Measurements from ENCODE around the gene RCOR1.

RCOR1 gene

DNA sequence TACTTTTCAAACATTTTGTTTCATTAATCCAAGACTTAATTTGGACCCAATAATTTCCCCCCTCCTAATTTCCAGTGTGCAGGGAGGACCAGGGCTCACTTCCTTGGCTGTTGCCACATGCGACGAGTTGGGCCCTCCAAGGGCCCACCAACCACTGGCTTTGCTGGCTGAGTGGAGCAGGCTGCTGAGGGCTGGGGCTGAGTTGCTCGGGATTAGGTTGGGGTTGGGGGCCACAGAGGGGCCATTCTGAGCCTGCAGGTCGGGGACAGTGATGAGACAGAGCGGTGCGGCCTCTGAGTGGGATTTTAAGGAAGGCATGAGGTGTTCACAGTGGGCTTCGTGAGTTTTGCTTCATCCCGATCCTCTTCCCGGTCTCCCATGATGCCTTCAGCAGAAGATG, 178.7 kb downstream of the RCOR1 start:
- TF ChIP-seq, protein P1, sequence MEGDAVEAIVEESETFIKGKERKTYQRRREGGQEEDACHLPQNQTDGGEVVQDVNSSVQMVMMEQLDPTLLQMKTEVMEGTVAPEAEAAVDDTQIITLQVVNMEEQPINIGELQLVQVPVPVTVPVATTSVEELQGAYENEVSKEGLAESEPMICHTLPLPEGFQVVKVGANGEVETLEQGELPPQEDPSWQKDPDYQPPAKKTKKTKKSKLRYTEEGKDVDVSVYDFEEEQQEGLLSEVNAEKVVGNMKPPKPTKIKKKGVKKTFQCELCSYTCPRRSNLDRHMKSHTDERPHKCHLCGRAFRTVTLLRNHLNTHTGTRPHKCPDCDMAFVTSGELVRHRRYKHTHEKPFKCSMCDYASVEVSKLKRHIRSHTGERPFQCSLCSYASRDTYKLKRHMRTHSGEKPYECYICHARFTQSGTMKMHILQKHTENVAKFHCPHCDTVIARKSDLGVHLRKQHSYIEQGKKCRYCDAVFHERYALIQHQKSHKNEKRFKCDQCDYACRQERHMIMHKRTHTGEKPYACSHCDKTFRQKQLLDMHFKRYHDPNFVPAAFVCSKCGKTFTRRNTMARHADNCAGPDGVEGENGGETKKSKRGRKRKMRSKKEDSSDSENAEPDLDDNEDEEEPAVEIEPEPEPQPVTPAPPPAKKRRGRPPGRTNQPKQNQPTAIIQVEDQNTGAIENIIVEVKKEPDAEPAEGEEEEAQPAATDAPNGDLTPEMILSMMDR (IDR thresholded peaks at IDR 0.05; ENCODE audit: insufficient read depth, missing control alignments): no peak
- DNase-seq (ENCODE audit: insufficient read length, low spot score): no peak
- no peak for FAIRE-seq

DNA sequence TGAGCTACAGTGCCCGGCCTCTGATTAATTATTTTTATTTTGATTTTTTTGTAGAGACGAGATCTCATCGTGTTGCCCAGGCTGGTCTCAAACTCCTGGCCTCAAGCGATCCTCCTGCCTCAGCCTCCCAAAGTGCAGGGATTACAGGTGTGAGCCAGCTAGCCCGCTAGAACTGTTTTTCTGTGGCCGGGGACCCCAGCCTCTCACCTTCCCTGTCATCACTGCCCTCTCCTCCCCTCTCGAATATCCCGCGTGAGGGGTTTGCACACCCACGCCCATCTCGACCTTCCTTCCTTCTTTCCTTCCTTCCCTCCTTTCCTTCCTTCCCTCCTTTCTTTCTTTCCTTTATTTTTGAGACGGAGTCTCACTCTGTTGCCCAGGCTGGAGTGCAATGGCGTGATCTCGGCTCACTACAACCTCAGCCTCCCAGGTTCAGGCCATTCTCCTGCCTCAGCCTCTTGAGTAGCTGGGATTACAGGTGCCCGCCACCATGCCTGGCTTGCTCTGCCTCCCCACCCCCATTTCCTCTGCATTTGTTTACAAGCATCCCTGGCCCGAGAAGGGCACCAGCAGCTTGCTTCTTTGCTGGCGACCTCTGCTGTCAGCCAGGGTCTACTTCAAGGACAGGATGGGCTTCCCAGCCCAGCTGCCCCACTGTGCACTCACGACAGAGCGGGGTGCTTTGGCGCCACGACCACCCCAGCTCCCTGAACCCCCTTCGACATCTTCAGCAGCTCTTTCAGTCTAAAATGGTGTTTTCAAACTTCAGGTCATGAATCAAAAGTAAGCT, 180.5 kb downstream of the RCOR1 start:
- DNase-seq (ENCODE audit: insufficient read length, low spot score) (no peak), FAIRE-seq (no peak)
- TF ChIP-seq, protein P1 (IDR thresholded peaks at IDR 0.05; ENCODE audit: insufficient read depth, missing control alignments): peak; percentile 37

DNA sequence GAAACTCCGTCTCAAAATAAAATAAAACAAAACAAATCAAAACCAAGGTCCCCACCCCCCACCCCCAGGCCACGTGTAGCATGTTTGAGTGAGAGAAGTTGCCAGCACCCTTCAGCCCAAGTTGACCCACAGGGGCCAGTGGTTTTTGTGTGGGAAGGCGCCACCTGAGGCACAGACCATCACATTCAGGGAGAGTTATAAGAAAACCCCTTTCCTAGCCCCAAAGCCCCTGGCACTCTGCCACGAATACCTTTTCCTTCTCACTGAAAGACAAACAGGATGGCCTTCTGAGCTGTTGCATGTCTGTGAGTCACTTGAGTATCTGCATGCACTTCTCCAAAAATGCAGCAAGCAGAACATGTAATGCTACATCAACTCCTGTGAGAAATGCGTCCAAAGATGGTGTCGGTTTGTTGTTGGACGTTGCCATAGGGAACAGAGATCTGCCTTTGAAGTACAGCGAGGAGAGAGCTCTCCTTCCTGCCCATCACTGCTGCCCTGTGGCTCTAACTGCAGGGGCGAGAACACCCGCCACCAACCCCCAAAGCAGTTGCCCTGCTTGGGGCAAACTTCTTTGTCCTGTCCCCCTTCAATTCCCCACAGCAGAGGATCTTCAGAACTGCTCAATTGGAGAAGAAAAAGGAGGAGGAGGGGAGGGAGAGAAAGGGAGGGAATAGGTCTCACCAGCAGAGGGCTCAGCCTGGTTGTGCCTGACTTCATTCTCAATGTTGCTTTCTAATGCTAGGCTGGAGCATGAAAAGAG, 182.1 kb downstream of the RCOR1 start:
- DNase-seq (ENCODE audit: insufficient read length, low spot score) (peak; percentile 76), FAIRE-seq (no peak)

DNA sequence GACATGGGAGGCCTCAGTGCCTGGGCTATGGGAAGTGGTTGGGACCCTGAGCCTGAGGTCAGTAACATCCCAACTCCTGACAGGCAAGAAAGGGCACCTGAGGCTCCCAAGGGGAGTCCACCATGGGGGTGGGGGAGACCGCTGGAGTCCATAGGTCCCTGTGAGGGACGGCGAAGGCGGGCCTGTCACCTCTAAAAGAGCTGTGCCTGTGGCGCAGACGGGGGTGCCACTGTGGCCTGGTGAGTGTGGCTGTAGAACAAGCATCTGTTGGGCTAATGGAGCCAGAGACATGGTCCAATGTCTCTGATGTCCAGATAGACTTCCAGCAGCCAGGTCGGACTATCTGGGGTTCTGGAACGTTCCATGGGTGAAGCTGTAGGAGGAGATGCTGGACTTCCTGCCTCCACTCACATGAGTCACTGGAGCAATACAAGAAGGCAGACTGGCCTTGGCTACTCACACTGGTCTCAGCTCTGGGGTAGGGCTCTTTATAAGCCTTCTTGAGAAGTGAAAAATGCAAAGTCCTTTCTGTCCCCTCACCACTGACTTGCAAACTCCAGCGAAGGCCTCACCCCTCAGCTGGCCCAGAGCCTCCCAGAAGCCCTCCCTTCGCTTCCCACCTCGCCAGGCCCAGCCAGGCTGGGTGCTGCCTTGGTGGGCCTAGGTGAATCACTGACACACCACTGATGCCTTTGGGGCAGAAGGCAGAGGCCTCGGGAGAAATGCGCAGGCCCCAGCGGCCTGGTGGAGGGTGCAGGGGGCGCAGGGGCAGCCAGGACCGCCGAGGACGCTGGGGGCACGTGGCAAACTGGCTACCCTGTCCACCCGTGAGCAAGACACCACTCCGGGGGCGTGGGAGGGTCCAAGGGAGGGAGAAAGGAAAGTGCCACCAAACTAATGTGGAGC, 183.7 kb downstream of the RCOR1 start:
- FAIRE-seq (no peak), DNase-seq (ENCODE audit: insufficient read length, low spot score) (no peak)
- TF ChIP-seq, protein P1 (IDR thresholded peaks at IDR 0.05; ENCODE audit: insufficient read depth, missing control alignments): no peak

More for the DNA sequence above, 182.1 kb downstream of the RCOR1 start:
- TF ChIP-seq, protein P1 (IDR thresholded peaks at IDR 0.05; ENCODE audit: insufficient read depth, missing control alignments): peak; percentile 64

DNA sequence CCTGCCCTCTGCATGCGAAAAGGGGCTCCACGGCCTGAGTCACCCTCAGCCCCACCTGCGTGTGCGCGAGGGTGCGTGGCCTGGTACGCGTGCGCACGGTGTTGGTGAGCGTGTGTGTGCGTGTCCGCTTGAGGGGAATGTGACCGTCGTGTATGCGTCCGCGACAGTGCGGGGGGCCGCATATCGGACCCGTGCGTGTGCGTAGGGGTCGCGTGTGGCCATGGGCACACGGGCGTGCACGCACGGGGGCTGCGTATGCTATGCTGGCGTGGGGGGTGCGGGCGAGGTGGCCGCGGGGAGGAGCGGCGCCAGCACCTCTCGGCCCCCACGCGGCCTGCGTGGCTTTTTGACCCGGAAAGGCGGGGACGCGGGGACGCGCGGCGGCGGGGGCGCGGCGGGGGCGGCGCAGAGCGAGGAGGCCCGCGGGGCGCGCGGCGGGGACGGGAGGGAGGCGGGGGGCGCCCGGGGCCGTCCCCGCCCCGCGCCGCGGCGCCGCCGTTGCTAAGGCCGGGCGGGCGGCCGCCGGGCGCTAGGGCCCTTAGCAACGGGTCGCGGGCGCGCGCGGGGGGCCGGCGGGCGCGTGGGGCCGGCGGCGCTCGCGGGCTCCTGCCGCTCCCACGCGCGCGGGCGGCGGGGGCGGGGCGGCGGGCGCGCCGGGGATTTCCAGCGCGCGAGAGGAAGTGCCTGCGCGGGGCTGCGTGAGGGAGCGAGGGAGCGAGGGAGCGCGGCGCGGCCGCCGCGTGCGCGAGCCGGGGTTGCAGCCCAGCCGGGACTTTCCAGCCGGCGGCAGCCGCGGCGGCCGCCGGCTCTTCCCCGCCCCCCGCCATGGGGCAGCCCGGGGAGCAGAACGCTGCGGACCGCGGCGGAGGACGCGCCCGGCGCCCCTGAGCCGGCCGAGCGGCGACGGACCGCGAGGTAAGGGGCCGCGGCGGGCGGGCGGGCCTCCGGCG, 184.6 kb downstream of the RCOR1 start, which contains the start of gene TRAF3:
TSS of gene TRAF3 (plus strand) at position 689 of the 950 bp plus-strand sequence. CDS start 92,753 bp downstream, outside the sequence.
- TF ChIP-seq, protein P1 (IDR thresholded peaks at IDR 0.05; ENCODE audit: insufficient read depth, missing control alignments): no peak
- no peak for DNase-seq (ENCODE audit: insufficient read length, low spot score)
- no peak for FAIRE-seq
